C4-2B (cell line): ENCODE measurements around the gene CSE1L.

Experiments used
- ZFX ChIP-seq: fragments of 450-650 bp; IDR thresholded peaks from 2 replicates; pipeline ENCODE4 v1.6.1; 2017
- TF ChIP-seq, protein P1 (sequence below): fragments of 450-650 bp; conservative IDR thresholded peaks from 2 replicates; pipeline ENCODE4 v1.5.1; 2017; ENCODE audit warnings: mild to moderate bottlenecking

DNA sequence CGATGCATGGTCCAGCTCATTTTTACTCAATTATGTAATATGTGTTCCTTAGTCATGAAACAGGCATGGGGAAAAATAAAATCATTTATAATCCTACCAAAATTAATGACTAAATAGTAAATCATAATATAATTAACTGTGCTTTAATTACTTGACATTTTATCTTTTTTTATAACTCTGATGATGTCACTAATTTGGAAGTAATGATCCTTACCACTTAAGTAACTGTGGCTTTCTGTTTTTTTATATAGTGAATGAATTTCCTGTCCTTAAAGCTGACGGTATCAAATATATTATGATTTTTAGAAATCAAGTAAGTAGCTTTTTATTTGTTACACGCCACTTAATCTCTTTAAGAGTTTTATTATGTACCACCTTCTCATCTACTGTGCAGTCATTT lies 32.2 kb downstream of the CSE1L start:
- TF ChIP-seq, protein P1, sequence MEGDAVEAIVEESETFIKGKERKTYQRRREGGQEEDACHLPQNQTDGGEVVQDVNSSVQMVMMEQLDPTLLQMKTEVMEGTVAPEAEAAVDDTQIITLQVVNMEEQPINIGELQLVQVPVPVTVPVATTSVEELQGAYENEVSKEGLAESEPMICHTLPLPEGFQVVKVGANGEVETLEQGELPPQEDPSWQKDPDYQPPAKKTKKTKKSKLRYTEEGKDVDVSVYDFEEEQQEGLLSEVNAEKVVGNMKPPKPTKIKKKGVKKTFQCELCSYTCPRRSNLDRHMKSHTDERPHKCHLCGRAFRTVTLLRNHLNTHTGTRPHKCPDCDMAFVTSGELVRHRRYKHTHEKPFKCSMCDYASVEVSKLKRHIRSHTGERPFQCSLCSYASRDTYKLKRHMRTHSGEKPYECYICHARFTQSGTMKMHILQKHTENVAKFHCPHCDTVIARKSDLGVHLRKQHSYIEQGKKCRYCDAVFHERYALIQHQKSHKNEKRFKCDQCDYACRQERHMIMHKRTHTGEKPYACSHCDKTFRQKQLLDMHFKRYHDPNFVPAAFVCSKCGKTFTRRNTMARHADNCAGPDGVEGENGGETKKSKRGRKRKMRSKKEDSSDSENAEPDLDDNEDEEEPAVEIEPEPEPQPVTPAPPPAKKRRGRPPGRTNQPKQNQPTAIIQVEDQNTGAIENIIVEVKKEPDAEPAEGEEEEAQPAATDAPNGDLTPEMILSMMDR: no peak
- TF ChIP-seq ZFX: no peak
